ENCODE results near the gene CEBPA.

GRCh38 chr19:33257828-33258227 lies 44.5 kb downstream of the CEBPA start:
- TF ChIP-seq, protein P1, sequence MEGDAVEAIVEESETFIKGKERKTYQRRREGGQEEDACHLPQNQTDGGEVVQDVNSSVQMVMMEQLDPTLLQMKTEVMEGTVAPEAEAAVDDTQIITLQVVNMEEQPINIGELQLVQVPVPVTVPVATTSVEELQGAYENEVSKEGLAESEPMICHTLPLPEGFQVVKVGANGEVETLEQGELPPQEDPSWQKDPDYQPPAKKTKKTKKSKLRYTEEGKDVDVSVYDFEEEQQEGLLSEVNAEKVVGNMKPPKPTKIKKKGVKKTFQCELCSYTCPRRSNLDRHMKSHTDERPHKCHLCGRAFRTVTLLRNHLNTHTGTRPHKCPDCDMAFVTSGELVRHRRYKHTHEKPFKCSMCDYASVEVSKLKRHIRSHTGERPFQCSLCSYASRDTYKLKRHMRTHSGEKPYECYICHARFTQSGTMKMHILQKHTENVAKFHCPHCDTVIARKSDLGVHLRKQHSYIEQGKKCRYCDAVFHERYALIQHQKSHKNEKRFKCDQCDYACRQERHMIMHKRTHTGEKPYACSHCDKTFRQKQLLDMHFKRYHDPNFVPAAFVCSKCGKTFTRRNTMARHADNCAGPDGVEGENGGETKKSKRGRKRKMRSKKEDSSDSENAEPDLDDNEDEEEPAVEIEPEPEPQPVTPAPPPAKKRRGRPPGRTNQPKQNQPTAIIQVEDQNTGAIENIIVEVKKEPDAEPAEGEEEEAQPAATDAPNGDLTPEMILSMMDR (IDR thresholded peaks at IDR 0.05; ENCODE audit: poor library complexity) = no peak
- TF ChIP-seq EZH2 (IDR thresholded peaks at IDR 0.05; ENCODE audit: borderline replicate concordance) (no peak), EZH2phosphoT487 (IDR thresholded peaks at IDR 0.05; ENCODE audit: low read depth, severe bottlenecking, unreplicated experiment) (no peak)

Data from hepatocyte (in vitro differentiated cells).